ENCODE measurements around the gene APC. TPM values are rescaled to one million over a fixed set of nuclear protein-coding genes. Genes with fewer than 3 reads are reported as not detected.

Gene APC
- total and polyA plus RNA-seq, 12 donors, result 3.1 to 47.6 (median 36.6) TPM

GRCh38 chr5:112833971-112834370 is 96.3 kb downstream of the APC start:
- 98 to 99% methylated on average over 13 of the region's 13 CpGs for WGBS, 2 donors
- Histone ChIP-seq H3K27me3 (no peaks in the 10 kb centered on the region), H3K36me3 (peaks cover 0 to 97% (median 41%) of the 10 kb centered on the region in 9 donors), H3K4me1 (no peaks in the 10 kb centered on the region), H3K27ac (no peak overlapping the region), H3K9me3 (no peaks in the 10 kb centered on the region), H3K4me3 (no peak overlapping the region)
- intact Hi-C loops (cut with DNase I), result no loop called here
- TF ChIP-seq CTCF (IDR thresholded peaks at IDR 0.05), result no peak
- no peak for DNase-seq
- ATAC-seq, result no peak

- 88 to 96% methylated on average over 1 of the region's 1 CpG for WGBS, 2 donors
- TF ChIP-seq CTCF (IDR thresholded peaks at IDR 0.05), result no peak
- H3K9me3 ChIP-seq, result no peaks in the 10 kb centered on the region
- H3K27me3 ChIP-seq, result peaks cover 0 to 4% (median 0%) of the 10 kb centered on the region in 7 donors
- peaks cover 0 to 7% (median 0%) of the 10 kb centered on the region in 9 donors for H3K4me1 ChIP-seq
- peaks cover 0 to 15% (median 0%) of the 10 kb centered on the region in 9 donors for H3K36me3 ChIP-seq
- H3K4me3 ChIP-seq, result no peak overlapping the region
- DNase-seq (no peak), ATAC-seq (no peak)
- intact Hi-C loops (cut with DNase I), result loop anchor here in 3 of 10 donors (5.0 to 10.0 kb wide), 2 partner anchors 232 to 290 kb away; no protein-coding TSS in a partner anchor
- no peak overlapping the region for H3K27ac ChIP-seq
Measured at GRCh38 chr5:112844489-112844888, 106.8 kb downstream of the APC start.

- Histone ChIP-seq H3K36me3 (no peaks in the 10 kb centered on the region), H3K27ac (no peak overlapping the region), H3K9me3 (no peaks in the 10 kb centered on the region), H3K4me1 (peaks cover 0 to 7% (median 0%) of the 10 kb centered on the region in 9 donors), H3K4me3 (no peak overlapping the region), H3K27me3 (peaks cover 0 to 4% (median 0%) of the 10 kb centered on the region in 7 donors)
- intact Hi-C loops (cut with DNase I), result loop anchor here in 4 of 10 donors (5.0 to 10.0 kb wide), 2 partner anchors 292 to 294 kb away; no protein-coding TSS in a partner anchor
- no peak for DNase-seq
- no peak for TF ChIP-seq CTCF (IDR thresholded peaks at IDR 0.05)
- ATAC-seq, result peak in 1 of 8 donors; percentile 22
- 82 to 85% methylated on average over 5 of the region's 5 CpGs for WGBS, 2 donors
Measured at GRCh38 chr5:112846556-112846955, 108.9 kb downstream of the APC start.

GRCh38 chr5:112847306-112847705 is 109.6 kb downstream of the APC start:
- Histone ChIP-seq H3K27me3 (peaks cover 0 to 4% (median 0%) of the 10 kb centered on the region in 7 donors), H3K27ac (no peak overlapping the region), H3K4me1 (peaks cover 0 to 7% (median 0%) of the 10 kb centered on the region in 9 donors), H3K9me3 (no peaks in the 10 kb centered on the region), H3K4me3 (no peak overlapping the region), H3K36me3 (no peaks in the 10 kb centered on the region)
- no peak for ATAC-seq
- DNase-seq, result no peak
- no peak for TF ChIP-seq CTCF (IDR thresholded peaks at IDR 0.05)
- intact Hi-C loops (cut with DNase I), result loop anchor here in 4 of 10 donors (5.0 to 10.0 kb wide), 2 partner anchors 293 to 295 kb away; no protein-coding TSS in a partner anchor

Measured in heart right ventricle (tissue), 16 donors.